DMS53 treated with DMSO at 0.1 percent for 48 hours (cell line): ENCODE data around the gene KIF23.
"Not testable (repeated sequence)": the region's sequence is repeated elsewhere in the genome, so short reads cannot be mapped to it uniquely, and the experiment has no call there.

Experiments
- DNase-seq: peaks from one replicate; lab custom pipeline; 2025; ENCODE audit not compliant: unreplicated experiment; lab: John Stamatoyannopoulos, UW

Gene KIF23

GRCh38 chr15:69434679-69435078 is 20.5 kb downstream of the KIF23 start:
- no peak for DNase-seq

DNA sequence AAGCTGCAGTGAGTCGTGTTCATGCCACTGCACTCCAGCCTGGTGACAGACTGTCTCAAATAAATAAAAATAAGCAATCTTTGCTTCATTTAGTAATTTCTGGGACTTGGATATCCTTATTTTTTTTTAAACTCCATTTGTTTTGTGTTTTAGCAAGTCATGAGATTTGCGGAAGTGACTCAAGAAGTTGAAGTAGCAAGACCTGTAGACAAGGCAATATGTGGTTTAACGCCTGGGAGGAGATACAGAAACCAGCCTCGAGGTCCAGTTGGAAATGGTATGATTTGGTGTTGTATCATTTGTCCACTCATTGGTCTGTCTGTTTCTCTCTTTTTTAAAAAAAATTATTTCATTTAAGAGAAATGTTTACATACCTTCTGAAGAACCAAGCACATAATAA is 21.8 kb downstream of the KIF23 start:
- DNase-seq = no peak

- no peak for DNase-seq
Observed at GRCh38 chr15:69436951-69437350, 22.8 kb downstream of the KIF23 start.

DNA sequence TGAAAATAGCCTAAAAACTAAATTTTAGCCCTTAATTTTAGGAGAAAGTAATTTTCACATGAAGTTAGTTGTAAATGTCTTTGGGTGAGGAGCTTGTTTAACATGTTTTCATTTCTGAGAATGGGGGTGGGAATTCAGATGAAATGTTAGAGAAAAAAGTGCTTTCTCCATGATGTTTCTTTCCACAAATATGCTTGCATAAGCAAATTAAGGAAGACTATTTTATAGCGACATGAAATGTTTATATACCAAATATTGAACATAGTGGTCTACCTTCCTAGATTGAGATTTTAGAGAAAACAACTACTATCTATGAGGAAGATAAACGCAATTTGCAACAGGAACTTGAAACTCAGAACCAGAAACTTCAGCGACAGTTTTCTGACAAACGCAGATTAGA is 25.5 kb downstream of the KIF23 start:
- DNase-seq = no peak

- no peak for DNase-seq
Observed at GRCh38 chr15:69443032-69443611, 29.0 kb downstream of the KIF23 start.

- no peak for DNase-seq
Observed at GRCh38 chr15:69444686-69445085, 30.5 kb downstream of the KIF23 start.

DNA sequence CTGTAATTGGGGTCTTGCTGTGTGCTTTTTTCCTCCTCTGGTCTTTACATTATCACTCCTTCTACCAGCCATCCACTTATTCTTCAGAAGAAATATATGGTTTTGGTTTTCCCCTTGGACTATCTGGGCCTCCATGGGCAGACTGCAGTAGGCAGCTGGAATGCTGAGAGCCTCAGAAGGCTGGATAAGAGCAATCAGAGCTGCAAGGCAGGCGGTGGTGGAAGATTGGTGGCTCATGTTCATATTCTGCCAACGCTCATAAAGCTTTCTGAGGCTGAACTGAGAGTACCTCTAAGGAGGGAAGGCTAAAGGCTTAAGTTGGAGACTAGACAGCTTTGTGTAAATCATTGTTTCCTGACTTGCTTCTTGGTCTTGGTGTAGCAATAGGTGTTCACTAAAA is 32.8 kb downstream of the KIF23 start:
- DNase-seq = no peak

DNA sequence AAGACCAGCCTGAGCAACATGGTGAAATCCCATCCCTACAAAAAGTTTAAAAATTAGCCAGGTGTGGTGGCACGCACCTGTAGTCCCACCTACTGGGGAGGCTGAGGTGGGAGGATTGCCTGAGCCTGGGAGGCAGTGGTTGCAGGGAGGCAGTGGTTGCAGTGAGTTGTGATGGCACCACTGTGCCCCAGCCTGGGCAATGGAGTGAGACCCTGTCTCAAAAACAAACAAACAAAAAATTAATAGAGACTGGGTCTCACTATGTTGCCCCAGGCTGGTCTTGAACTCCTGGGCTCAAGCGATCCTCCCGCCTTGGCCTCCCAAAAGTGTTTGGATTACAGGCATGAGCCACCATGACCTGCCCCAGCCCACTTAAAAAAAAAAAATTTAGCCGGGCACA is 36.1 kb downstream of the KIF23 start:
- DNase-seq = not testable (repeated sequence)

- no peak for DNase-seq
Observed at GRCh38 chr15:69450968-69451695, 37.0 kb downstream of the KIF23 start.

DNA sequence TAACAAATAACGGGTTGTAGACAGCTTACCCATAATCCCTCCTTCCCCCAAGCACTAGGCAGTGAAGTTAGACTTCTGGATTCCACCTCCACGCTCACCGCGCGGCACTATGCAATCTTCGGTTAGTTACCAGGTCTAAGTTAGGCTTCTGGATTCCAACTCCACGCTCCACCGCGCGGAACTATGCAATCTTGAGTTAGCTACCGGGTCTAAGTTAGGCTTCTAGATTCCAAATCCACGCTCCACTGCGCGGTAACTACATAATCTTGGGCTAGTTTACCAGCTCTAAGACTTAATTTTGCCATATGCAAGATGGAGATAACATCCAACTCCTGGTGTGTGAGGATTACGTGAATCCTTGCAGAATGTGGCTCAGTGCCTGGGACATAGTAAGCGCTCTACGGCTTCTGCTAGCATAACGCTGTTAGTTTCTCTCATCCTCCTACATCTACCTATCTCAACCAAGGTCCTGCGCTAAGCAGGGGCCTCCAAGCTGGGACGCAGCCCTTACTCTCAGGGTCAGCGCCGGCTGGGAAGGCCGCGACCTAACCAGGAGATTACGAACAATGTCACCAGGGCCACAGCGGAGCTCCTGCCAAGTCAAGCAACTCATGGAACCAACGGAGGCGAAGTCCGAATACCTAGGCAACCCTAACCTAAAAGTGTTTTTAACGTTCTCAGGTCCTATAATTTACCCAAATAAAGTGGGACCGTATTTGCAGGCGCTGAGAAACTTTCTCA is 38.0 kb downstream of the KIF23 start:
- DNase-seq = peak; percentile 83

DNA sequence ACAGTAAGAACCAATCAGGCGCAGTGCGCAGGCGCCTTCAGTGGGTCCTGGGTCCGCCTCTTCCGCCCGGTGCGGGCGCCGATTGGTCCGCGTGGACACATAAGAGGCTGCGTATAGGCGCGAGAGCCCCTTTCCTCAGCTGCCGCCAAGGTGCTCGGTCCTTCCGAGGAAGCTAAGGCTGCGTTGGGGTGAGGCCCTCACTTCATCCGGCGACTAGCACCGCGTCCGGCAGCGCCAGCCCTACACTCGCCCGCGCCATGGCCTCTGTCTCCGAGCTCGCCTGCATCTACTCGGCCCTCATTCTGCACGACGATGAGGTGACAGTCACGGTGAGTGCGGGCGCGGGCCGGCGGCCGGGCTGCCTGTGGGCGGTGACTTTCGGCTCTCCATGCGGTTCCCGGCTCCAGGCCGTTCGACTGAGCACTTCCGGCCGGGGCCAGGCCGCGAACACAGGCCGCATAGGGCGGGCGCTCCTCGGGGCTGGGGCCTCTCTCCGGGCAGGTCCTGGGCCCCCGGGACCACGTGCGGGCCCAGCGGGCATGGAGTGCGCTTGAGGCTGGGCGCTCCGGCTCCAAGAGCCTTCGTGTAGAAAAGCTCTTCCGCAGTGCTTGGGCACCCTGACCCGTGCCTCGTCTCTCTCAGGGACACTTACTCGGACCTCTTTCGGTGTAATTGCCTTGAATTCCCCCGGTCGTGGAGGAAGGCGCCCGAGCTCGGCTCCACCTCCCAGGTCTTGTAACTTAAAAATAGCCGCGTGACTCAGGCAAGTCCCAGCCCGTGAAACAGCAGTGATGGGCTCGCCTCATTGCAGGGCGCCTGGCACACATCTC is 38.8 kb downstream of the KIF23 start, which contains the start of gene RPLP1:
Gene RPLP1, plus strand, starts transcription at position 127 of the 830 bp plus-strand sequence. Its CDS starts 131 bp downstream, at position 258.
- peak; percentile 86 for DNase-seq

GRCh38 chr15:69454953-69455352 is 40.8 kb downstream of the KIF23 start:
- DNase-seq = no peak

- no peak for DNase-seq
Observed at GRCh38 chr15:69456208-69457166, 42.3 kb downstream of the KIF23 start.

- DNase-seq = peak; percentile 38
Observed at GRCh38 chr15:69457304-69458280, 43.4 kb downstream of the KIF23 start.

DNA sequence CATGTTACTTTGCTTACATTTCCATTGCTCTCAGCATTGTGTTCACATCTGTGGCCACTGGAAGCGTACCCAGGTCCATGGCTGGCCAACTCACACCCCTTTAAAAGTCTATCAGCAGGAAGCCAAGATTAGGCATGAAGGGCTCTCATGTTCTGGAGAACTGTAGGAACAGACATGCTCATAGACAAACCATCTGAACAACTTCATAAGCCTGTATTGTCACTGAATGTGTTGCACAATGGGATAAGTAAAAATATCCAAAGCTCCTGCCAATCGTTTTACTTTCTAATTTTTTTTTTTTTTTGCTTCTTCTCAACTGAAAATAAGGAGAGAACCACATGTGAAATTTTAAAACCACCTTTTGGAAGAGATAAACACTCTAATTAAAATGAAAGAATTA is 44.9 kb downstream of the KIF23 start:
- no peak for DNase-seq

- DNase-seq = no peak
Observed at GRCh38 chr15:69460481-69460880, 46.3 kb downstream of the KIF23 start.

- peak; percentile 32 for DNase-seq
Observed at GRCh38 chr15:69462030-69462492, 47.9 kb downstream of the KIF23 start.

DNA sequence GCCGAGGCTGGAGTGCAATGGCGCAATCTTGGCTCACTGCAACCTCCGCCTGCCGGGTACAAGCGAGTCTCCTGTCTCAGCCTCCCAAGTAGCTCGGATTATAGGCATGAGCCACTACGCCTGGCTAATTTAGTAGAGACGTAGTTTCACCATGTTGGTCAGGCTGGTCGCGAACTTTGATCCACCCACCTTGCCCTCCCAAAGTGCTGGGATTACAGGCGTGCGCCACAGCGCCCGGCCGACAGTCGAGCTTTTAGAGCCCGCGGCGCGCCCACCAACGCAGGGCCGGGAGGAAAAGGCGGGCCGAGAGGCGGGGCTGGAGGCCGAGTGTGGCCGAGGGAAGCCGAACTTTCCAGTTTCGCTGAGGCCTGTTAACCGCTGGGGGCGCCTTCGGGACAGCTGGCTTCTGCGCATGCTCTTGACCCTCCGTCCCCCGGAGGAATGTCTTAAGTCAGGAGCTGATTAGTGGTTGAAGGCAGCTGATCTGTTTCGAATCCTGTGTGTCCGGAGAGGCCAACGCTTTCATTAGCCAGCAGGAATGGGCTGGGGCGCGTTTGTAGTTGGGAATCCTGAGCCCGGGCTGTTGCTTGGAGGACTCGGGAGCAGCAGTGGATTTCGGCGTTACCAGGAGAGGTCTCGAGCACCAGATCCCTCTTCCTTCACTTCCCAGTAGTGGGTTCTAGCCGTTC is 48.5 kb downstream of the KIF23 start:
- peak; percentile 92 for DNase-seq
